Mammary epithelial cell (primary cell): ENCODE measurements around the gene OR2H1.

Source experiments
- EZH2 ChIP-seq: IDR thresholded peaks from 2 replicates; pipeline ENCODE4 v1.6.1; 2012; ENCODE audit warnings: low read length, inconsistent platforms, borderline replicate concordance
- TF ChIP-seq, protein P1 (sequence below), 2 donors: IDR thresholded peaks in 1 of 2; conservative IDR thresholded peaks in 1 of 2; 2 replicates each; pipeline ENCODE4 v1.5.1; 2011 to 2012; ENCODE audit warnings: inconsistent platforms in 2 of 2, low read length in 2 of 2, mild to moderate bottlenecking in 2 of 2, control low read depth in 1 of 2, low read depth in 1 of 2; ENCODE audit not compliant: insufficient read depth in 1 of 2; ENCODE audit errors: extremely low read depth in 1 of 2

- TF ChIP-seq, protein P1, sequence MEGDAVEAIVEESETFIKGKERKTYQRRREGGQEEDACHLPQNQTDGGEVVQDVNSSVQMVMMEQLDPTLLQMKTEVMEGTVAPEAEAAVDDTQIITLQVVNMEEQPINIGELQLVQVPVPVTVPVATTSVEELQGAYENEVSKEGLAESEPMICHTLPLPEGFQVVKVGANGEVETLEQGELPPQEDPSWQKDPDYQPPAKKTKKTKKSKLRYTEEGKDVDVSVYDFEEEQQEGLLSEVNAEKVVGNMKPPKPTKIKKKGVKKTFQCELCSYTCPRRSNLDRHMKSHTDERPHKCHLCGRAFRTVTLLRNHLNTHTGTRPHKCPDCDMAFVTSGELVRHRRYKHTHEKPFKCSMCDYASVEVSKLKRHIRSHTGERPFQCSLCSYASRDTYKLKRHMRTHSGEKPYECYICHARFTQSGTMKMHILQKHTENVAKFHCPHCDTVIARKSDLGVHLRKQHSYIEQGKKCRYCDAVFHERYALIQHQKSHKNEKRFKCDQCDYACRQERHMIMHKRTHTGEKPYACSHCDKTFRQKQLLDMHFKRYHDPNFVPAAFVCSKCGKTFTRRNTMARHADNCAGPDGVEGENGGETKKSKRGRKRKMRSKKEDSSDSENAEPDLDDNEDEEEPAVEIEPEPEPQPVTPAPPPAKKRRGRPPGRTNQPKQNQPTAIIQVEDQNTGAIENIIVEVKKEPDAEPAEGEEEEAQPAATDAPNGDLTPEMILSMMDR (conservative IDR thresholded peaks at IDR 0.05 in 1 of 2, IDR thresholded peaks at IDR 0.05 in 1 of 2; ENCODE audit: extremely low read depth in 1 of 2, insufficient read depth in 1 of 2, low read depth in 1 of 2, low read length in 2 of 2) = no peak
- no peak for TF ChIP-seq EZH2
These were observed 31.9 kb downstream of the OR2H1 start for GRCh38 chr6:29488874-29489273.
